Kidney (tissue), 14 donors: Measurements from ENCODE around the gene STAG2. TPM values are rescaled to one million over a fixed set of nuclear protein-coding genes. Genes with fewer than 3 reads are reported as not detected.

Experiments used
- DNase-seq, 5 donors: peaks; one replicate each; pipeline ENCODE4 v3.0.0-alpha.2; 2013 to 2020
- FAIRE-seq: peaks from 2 replicates; lab custom pipeline; 2012; peaks lifted over from hg19 to GRCh38; lab: Jason Lieb, UNC
- H3K27ac ChIP-seq, 2 donors: one replicate each; pipeline ENCODE4 v1.7.0; 2013; ENCODE audit warnings: low read depth in 2 of 2, low read length in 2 of 2, inconsistent platforms in 1 of 2
- H3K27me3 ChIP-seq: one replicate; pipeline ENCODE4 v1.7.1; 2013; ENCODE audit warnings: low read length, inconsistent platforms; ENCODE audit not compliant: control insufficient read depth, insufficient read depth
- H3K36me3 ChIP-seq, 3 donors: one replicate each; pipeline versions ENCODE4 v1.7.0 to v1.7.1; 2013; ENCODE audit warnings: low read length in 3 of 3, control low read depth in 1 of 3, inconsistent platforms in 1 of 3; ENCODE audit not compliant: insufficient read depth in 3 of 3, control insufficient read depth in 2 of 3
- H3K4me1 ChIP-seq, 3 donors: one replicate each; pipeline versions ENCODE4 v1.7.0 to v1.7.1; 2013; ENCODE audit warnings: low read length in 3 of 3, inconsistent platforms in 1 of 3, low read depth in 1 of 3; ENCODE audit not compliant: control insufficient read depth in 2 of 3, insufficient read depth in 2 of 3
- H3K4me3 ChIP-seq, 3 donors: one replicate each; pipeline versions ENCODE4 v1.7.0 to v1.8.1; 2013; ENCODE audit warnings: low read length in 3 of 3, control low read depth in 1 of 3, inconsistent platforms in 1 of 3
- H3K9ac ChIP-seq, 3 donors: one replicate each; pipeline versions ENCODE4 v1.7.0 to v1.7.1; 2013; ENCODE audit warnings: low read length in 3 of 3, control low read depth in 1 of 3, inconsistent platforms in 1 of 3
- H3K9me3 ChIP-seq, 3 donors: one replicate each; pipeline versions ENCODE4 v1.7.0 to v1.7.1; 2013; ENCODE audit warnings: low read length in 3 of 3, control low read depth in 1 of 3, inconsistent platforms in 1 of 3; ENCODE audit not compliant: control insufficient read depth in 2 of 3, insufficient read depth in 1 of 3
- CTCF ChIP-seq: IDR thresholded peaks from 3 replicates; pipeline ENCODE4 v1.5.1; 2012; ENCODE audit warnings: mild to moderate bottlenecking, moderate library complexity, borderline replicate concordance; ENCODE audit not compliant: insufficient read depth; ENCODE audit errors: extremely low read depth
- intact Hi-C: fragments of 100-400 bp; cut with DNase I; formaldehyde crosslinking; loops from one replicate; pipeline ENCODE4 v1.11.1; 2022
- polyA plus RNA-seq: library from polyadenylated mRNA; stranded (reverse); fragments of 350-450 nt; fragmentation: Illumina TruSeq; extraction: RNeasy Lipid Tissue Mini Kit (QIAGEN cat#74804); gene quantifications from one replicate; pipeline ENCODE4 v1.2.3, GENCODE V29; 2014; ENCODE audit warnings: low read depth, low replicate concordance; ENCODE audit not compliant: insufficient read depth
- total RNA-seq: library from RNA; stranded (reverse); fragmentation: NEBNext Ultra II Directional; extraction: Animal tissue kit (Norgen Biotek cat#: 25700); gene quantifications from one replicate; pipeline ENCODE4 v1.2.1, GENCODE V29; 2021
- donor health status: control.
- donor health status: control.
- donor health status: control.
- donor health status: control.
- donor health status: control.
- donor health status: DM: yes; HTN: yes; CAD: no.
- donor health status: Normal renal cell carcinoma (clear cell type).

STAG2 gene
- total and polyA plus RNA-seq, 2 donors from 2014 or later, result 18.2 to 66.0 TPM

DNA sequence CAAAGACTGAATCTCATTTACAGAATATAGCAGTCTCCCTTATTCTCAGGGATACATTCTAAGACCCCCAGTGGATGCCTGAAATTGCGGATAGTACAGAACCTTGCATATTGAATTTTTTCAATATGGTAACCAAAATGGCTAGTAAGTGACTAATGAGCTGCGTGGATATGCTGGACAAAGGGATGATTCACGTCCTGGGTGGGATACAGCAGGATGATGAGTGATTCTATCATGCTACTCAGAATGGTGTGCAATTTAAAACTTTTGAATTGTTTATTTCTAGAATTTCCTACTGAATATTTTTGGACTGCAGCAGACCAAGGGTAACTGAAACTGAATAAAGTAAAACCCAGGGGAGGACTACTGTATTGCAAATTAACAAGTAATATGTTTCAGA, 66.7 kb downstream of the STAG2 start:
- DNase-seq (no peak), FAIRE-seq (no peak)
- Histone ChIP-seq H3K4me1 (no peaks in the 10 kb centered on the region), H3K27ac (no peak overlapping the region), H3K36me3 (peaks cover 0 to 9% (median 0%) of the 10 kb centered on the region in 3 donors), H3K9ac (no peak overlapping the region), H3K4me3 (no peak overlapping the region), H3K9me3 (no peaks in the 10 kb centered on the region), H3K27me3 (no peaks in the 10 kb centered on the region)
- intact Hi-C loops, result no loop called here
- TF ChIP-seq CTCF, result no peak

- Histone ChIP-seq H3K9ac (no peak overlapping the region), H3K9me3 (no peaks in the 10 kb centered on the region), H3K4me3 (no peak overlapping the region), H3K4me1 (no peaks in the 10 kb centered on the region), H3K36me3 (peaks cover 0 to 3% (median 0%) of the 10 kb centered on the region in 3 donors), H3K27me3 (no peaks in the 10 kb centered on the region), H3K27ac (no peak overlapping the region)
- DNase-seq (no peak), FAIRE-seq (no peak)
- intact Hi-C loops, result no loop called here
- TF ChIP-seq CTCF, result no peak
These were observed 69.0 kb downstream of the STAG2 start for GRCh38 chrX:124030520-124030919.

GRCh38 chrX:124033821-124034220, 72.3 kb downstream of the STAG2 start:
- Histone ChIP-seq H3K27me3 (no peaks in the 10 kb centered on the region), H3K4me3 (no peak overlapping the region), H3K9ac (no peak overlapping the region), H3K9me3 (no peaks in the 10 kb centered on the region), H3K4me1 (no peaks in the 10 kb centered on the region), H3K36me3 (peaks cover 0 to 3% (median 0%) of the 10 kb centered on the region in 3 donors), H3K27ac (no peak overlapping the region)
- DNase-seq (no peak), FAIRE-seq (no peak)
- intact Hi-C loops, result no loop called here
- TF ChIP-seq CTCF, result no peak

GRCh38 chrX:124035657-124036056, 74.2 kb downstream of the STAG2 start:
- Histone ChIP-seq H3K4me1 (no peaks in the 10 kb centered on the region), H3K36me3 (peaks cover 0 to 3% (median 0%) of the 10 kb centered on the region in 3 donors), H3K4me3 (no peak overlapping the region), H3K27ac (no peak overlapping the region), H3K27me3 (no peaks in the 10 kb centered on the region), H3K9me3 (no peaks in the 10 kb centered on the region), H3K9ac (no peak overlapping the region)
- DNase-seq (no peak), FAIRE-seq (no peak)
- no peak for TF ChIP-seq CTCF
- intact Hi-C loops, result no loop called here
